H9 (cell line): ENCODE results near the gene SLC16A2. TPM values are rescaled to one million over a fixed set of nuclear protein-coding genes. Genes with fewer than 3 reads are reported as not detected.

Source experiments
- DNase-seq: peaks from one replicate; pipeline ENCODE4 v3.0.0-alpha.2; 2017
- H2AFZ ChIP-seq: one replicate; pipeline ENCODE4 v1.6.1; 2013; ENCODE audit warnings: mild to moderate bottlenecking, low read length, control low read depth, moderate library complexity
- H2AK5ac ChIP-seq: 2 replicates; pipeline ENCODE4 v1.6.1; 2013; ENCODE audit warnings: low read length, control low read depth, mixed read lengths; ENCODE audit not compliant: insufficient read length
- H2BK120ac ChIP-seq: one replicate; pipeline ENCODE4 v1.6.1; 2013; ENCODE audit warnings: low read depth, mild to moderate bottlenecking, low read length, control low read depth, inconsistent platforms; ENCODE audit not compliant: poor library complexity, severe bottlenecking
- H2BK12ac ChIP-seq: 2 replicates; pipeline ENCODE4 v1.6.1; 2013; ENCODE audit warnings: low read length, control low read depth, mixed read lengths, low read depth; ENCODE audit not compliant: insufficient read length
- H2BK15ac ChIP-seq: 2 replicates; pipeline ENCODE4 v1.6.1; 2013; ENCODE audit warnings: low read depth, low read length, control low read depth
- H2BK20ac ChIP-seq: one replicate; pipeline ENCODE4 v1.6.1; 2013; ENCODE audit warnings: low read depth, mild to moderate bottlenecking, low read length, control low read depth, inconsistent platforms; ENCODE audit not compliant: poor library complexity, severe bottlenecking
- H2BK5ac ChIP-seq: 2 replicates; pipeline ENCODE4 v1.6.1; 2013; ENCODE audit warnings: low read length, control low read depth, mixed read lengths; ENCODE audit not compliant: insufficient read length
- H3K14ac ChIP-seq: 2 replicates; pipeline ENCODE4 v1.6.1; 2013; ENCODE audit warnings: low read length, control low read depth; ENCODE audit not compliant: insufficient read depth
- H3K18ac ChIP-seq: 2 replicates; pipeline ENCODE4 v1.6.1; 2013; ENCODE audit warnings: low read depth, mild to moderate bottlenecking, mixed read lengths, low read length, control low read depth; ENCODE audit not compliant: insufficient read length
- H3K23ac ChIP-seq: 2 replicates; pipeline ENCODE4 v1.6.1; 2013; ENCODE audit warnings: low read length, control low read depth, mixed read lengths, low read depth; ENCODE audit not compliant: insufficient read length
- H3K23me2 ChIP-seq: 2 replicates; pipeline ENCODE4 v1.6.1; 2013; ENCODE audit warnings: low read depth, mild to moderate bottlenecking, mixed read lengths, low read length, control low read depth; ENCODE audit not compliant: insufficient read length, poor library complexity, severe bottlenecking
- H3K27ac ChIP-seq: 2 replicates; pipeline ENCODE4 v1.5.1; 2013; ENCODE audit warnings: low read length, control low read depth, mixed read lengths, low read depth; ENCODE audit not compliant: insufficient read length
- H3K27me3 ChIP-seq: 2 replicates; pipeline ENCODE4 v1.6.1; 2013; ENCODE audit warnings: low read length, control low read depth, inconsistent platforms; ENCODE audit not compliant: insufficient read depth
- H3K4ac ChIP-seq: 2 replicates; pipeline ENCODE4 v1.6.1; 2013; ENCODE audit warnings: low read depth, mild to moderate bottlenecking, control low read depth, inconsistent platforms, low read length, moderate library complexity
- H3K4me1 ChIP-seq: 2 replicates; pipeline ENCODE4 v1.6.1; 2013; ENCODE audit warnings: low read length, control low read depth, inconsistent platforms; ENCODE audit not compliant: insufficient read depth
- H3K4me2 ChIP-seq: 2 replicates; pipeline ENCODE4 v1.6.1; 2013; ENCODE audit warnings: low read length, control low read depth, mixed read lengths; ENCODE audit not compliant: insufficient read length, insufficient read depth
- H3K56ac ChIP-seq: 2 replicates; pipeline ENCODE4 v1.6.1; 2013; ENCODE audit warnings: low read depth, mild to moderate bottlenecking, mixed read lengths, low read length, control low read depth; ENCODE audit not compliant: insufficient read length
- H3K79me1 ChIP-seq: 2 replicates; pipeline ENCODE4 v1.6.1; 2013; ENCODE audit warnings: low read depth, mild to moderate bottlenecking, moderate library complexity, low read length, control low read depth, inconsistent platforms; ENCODE audit not compliant: insufficient read depth, poor library complexity, severe bottlenecking
- H3K79me2 ChIP-seq: 2 replicates; pipeline ENCODE4 v1.6.1; 2013; ENCODE audit warnings: low read length, control low read depth, inconsistent platforms; ENCODE audit not compliant: insufficient read depth
- H3K9ac ChIP-seq: 2 replicates; pipeline ENCODE4 v1.6.1; 2013; ENCODE audit warnings: low read length, control low read depth, mixed read lengths; ENCODE audit not compliant: insufficient read length; ENCODE audit errors: extremely low read depth
- H3K9me3 ChIP-seq: one replicate; pipeline ENCODE4 v1.6.1; 2013; ENCODE audit warnings: low read depth, low read length, inconsistent platforms; ENCODE audit not compliant: control insufficient read depth
- H3T11ph ChIP-seq: one replicate; pipeline ENCODE4 v1.6.1; 2013; ENCODE audit warnings: mild to moderate bottlenecking, low read length, control low read depth, inconsistent platforms
- H4K20me1 ChIP-seq: one replicate; pipeline ENCODE4 v1.6.1; 2013; ENCODE audit not compliant: control insufficient read depth, insufficient read length, insufficient read depth
- H4K5ac ChIP-seq: 2 replicates; pipeline ENCODE4 v1.6.1; 2013; ENCODE audit warnings: low read depth, mild to moderate bottlenecking, mixed read lengths, low read length, control low read depth; ENCODE audit not compliant: insufficient read length
- H4K8ac ChIP-seq: replicated peaks from 2 replicates; pipeline ENCODE4 v1.6.1; 2013; ENCODE audit warnings: low read length, control low read depth, mixed read lengths, low read depth; ENCODE audit not compliant: insufficient read length
- H4K91ac ChIP-seq: 2 replicates; pipeline ENCODE4 v1.6.1; 2013; ENCODE audit warnings: low read depth, mild to moderate bottlenecking, moderate library complexity, mixed read lengths, low read length, control low read depth; ENCODE audit not compliant: insufficient read length
- H3K27ac Mint-ChIP-seq, 3 experiments: 2 replicates in 2 of 3; 3 replicates in 1 of 3; pipeline ENCODE4 v1.8.0; 2020 to 2021; ENCODE audit warnings: mixed read lengths in 3 of 3, mild to moderate bottlenecking in 1 of 3, moderate library complexity in 1 of 3
- H3K27me3 Mint-ChIP-seq: 2 replicates; pipeline ENCODE4 v1.8.0; 2021; ENCODE audit warnings: low read depth, mild to moderate bottlenecking, moderate library complexity, mixed read lengths
- H3K36me3 Mint-ChIP-seq, 3 experiments: 2 replicates in 2 of 3; 3 replicates in 1 of 3; pipeline ENCODE4 v1.8.0; 2020 to 2021; ENCODE audit warnings: low read depth in 3 of 3, mixed read lengths in 3 of 3; ENCODE audit not compliant: insufficient read depth in 1 of 3
- H3K4me1 Mint-ChIP-seq, 2 experiments: 2 replicates each; pipeline ENCODE4 v1.8.0; 2020; ENCODE audit warnings: mixed read lengths in 2 of 2
- H3K4me3 Mint-ChIP-seq, 2 experiments: 2 replicates in 1 of 2; 3 replicates in 1 of 2; pipeline ENCODE4 v1.8.0; 2020 to 2021; ENCODE audit warnings: mild to moderate bottlenecking in 2 of 2, mixed read lengths in 2 of 2, moderate library complexity in 1 of 2
- H3K9me3 Mint-ChIP-seq, 2 experiments: 2 replicates in 1 of 2; 3 replicates in 1 of 2; pipeline ENCODE4 v1.8.0; 2020; ENCODE audit warnings: mild to moderate bottlenecking in 2 of 2, mixed read lengths in 2 of 2, moderate library complexity in 1 of 2
- CTCF ChIP-seq: fragments of 200-600 bp; sonication (generic); conservative IDR thresholded peaks from 3 replicates; pipeline ENCODE4 v1.8.0; 2021; ENCODE audit warnings: antibody characterized with exemption, mild to moderate bottlenecking
- WGBS: extraction: QIAGEN DNeasy Blood & Tissue Kit; methylation state at CpG from one replicate; pipeline ENCODE4 v1.1.7; 2013; ENCODE audit warnings: missing lambda C conversion rate, low lambda C conversion rate, mixed read lengths; ENCODE audit not compliant: insufficient read length; ENCODE audit errors: extremely low coverage; 5-methylcytosine and 5-hydroxymethylcytosine counted together
- total RNA-seq: library from RNA; stranded (reverse); gene quantifications from 2 replicates; pipeline ENCODE4 v1.2.1, GENCODE V29; 2021

SLC16A2 gene
- total RNA-seq, 1 experiment from 2014 or later: 17.1 TPM

GRCh38 chrX:74405973-74406489 is 15.3 kb upstream of the SLC16A2 start:
- TF ChIP-seq CTCF: no peak
- peaks cover 16 to 41% of the 10 kb centered on the region in 2 experiments; a peak in 3 of 5 replicates for H3K9me3 Mint-ChIP-seq
- no peak overlapping the region for H3K56ac ChIP-seq
- no peak overlapping the region for H4K5ac ChIP-seq
- no peak overlapping the region for H3K27ac ChIP-seq
- no peak overlapping the region for H3K14ac ChIP-seq
- no peak overlapping the region for H3K9ac ChIP-seq
- H3K36me3 Mint-ChIP-seq: no peaks in the 10 kb centered on the region
- no peak overlapping the region for H3K4ac ChIP-seq
- DNase-seq: no peak
- H3K18ac ChIP-seq: no peak overlapping the region
- H3K27me3 ChIP-seq: no peaks in the 10 kb centered on the region
- no peaks in the 10 kb centered on the region for H3K79me2 ChIP-seq
- no peak overlapping the region for H2AK5ac ChIP-seq
- no peak overlapping the region for H2BK15ac ChIP-seq
- no CpG with 5 or more reads among the region's 2 CpGs for WGBS
- no peak overlapping the region for H4K91ac ChIP-seq
- no peaks in the 10 kb centered on the region for H3K4me1 ChIP-seq
- no peak overlapping the region for H3K27ac Mint-ChIP-seq
- H2BK120ac ChIP-seq: no peak overlapping the region
- H2BK20ac ChIP-seq: no peak overlapping the region
- H3T11ph ChIP-seq: no peak overlapping the region
- H3K23ac ChIP-seq: no peak overlapping the region
- no peak overlapping the region for H3K4me2 ChIP-seq
- H3K27me3 Mint-ChIP-seq: no peaks in the 10 kb centered on the region; the same call in 1 of the 2 replicates
- no peak overlapping the region for H4K8ac ChIP-seq
- H2AFZ ChIP-seq: no peak overlapping the region
- no peak overlapping the region for H2BK5ac ChIP-seq
- no peak overlapping the region for H3K4me3 Mint-ChIP-seq
- H2BK12ac ChIP-seq: no peak overlapping the region
- H4K20me1 ChIP-seq: no peaks in the 10 kb centered on the region
- no peaks in the 10 kb centered on the region for H3K79me1 ChIP-seq
- H3K4me1 Mint-ChIP-seq: no peaks in the 10 kb centered on the region
- no peaks in the 10 kb centered on the region for H3K9me3 ChIP-seq
- no peaks in the 10 kb centered on the region for H3K23me2 ChIP-seq
